MCF 10A (cell line): ENCODE data around the gene TNFAIP8L3. TPM values are rescaled to one million over a fixed set of nuclear protein-coding genes. Genes with fewer than 3 reads are reported as not detected.

Experiments
- BruUV-seq: library from RNA; stranded (reverse); fragments of 400-500 nt; replicated peaks from 2 replicates; lab custom pipeline; 2021; lab: Mats Ljungman, UMichigan
- CTCF ChIA-PET: fragments of 300-600 bp; sonication (Branson Sonifier 250); formaldehyde crosslinking; extraction: SDS; loops from one replicate; lab custom pipeline; 2021; ENCODE audit warnings: antibody characterized with exemption, inconsistent platforms; lab: Yijun Ruan, JAX
- POLR2A ChIA-PET: fragments of 300-600, 350-650 bp; sonication (Branson Sonifier 250); formaldehyde crosslinking; extraction: SDS; loops from one replicate; lab custom pipeline; 2020; ENCODE audit warnings: antibody characterized with exemption, inconsistent platforms; lab: Yijun Ruan, JAX
- DNase-seq: peaks from one replicate; pipeline ENCODE4 v3.0.0-alpha.2; 2018; ENCODE audit not compliant: unreplicated experiment
- H3K27ac Mint-ChIP-seq: one replicate; pipeline ENCODE4 v1.8.0; 2022; ENCODE audit warnings: mild to moderate bottlenecking, low read depth, mixed read lengths; ENCODE audit not compliant: unreplicated experiment
- H3K27me3 Mint-ChIP-seq: one replicate; pipeline ENCODE4 v1.8.0; 2022; ENCODE audit warnings: mixed read lengths; ENCODE audit not compliant: insufficient read depth, unreplicated experiment
- H3K36me3 Mint-ChIP-seq: one replicate; pipeline ENCODE4 v1.8.0; 2022; ENCODE audit warnings: mild to moderate bottlenecking, moderate library complexity, mixed read lengths; ENCODE audit not compliant: insufficient read depth, unreplicated experiment
- H3K4me1 Mint-ChIP-seq: one replicate; pipeline ENCODE4 v1.8.0; 2022; ENCODE audit warnings: mixed read lengths; ENCODE audit not compliant: insufficient read depth, unreplicated experiment
- H3K4me3 Mint-ChIP-seq: one replicate; pipeline ENCODE4 v1.8.0; 2022; ENCODE audit warnings: mild to moderate bottlenecking, moderate library complexity, mixed read lengths; ENCODE audit not compliant: unreplicated experiment
- H3K9me3 Mint-ChIP-seq: one replicate; pipeline ENCODE4 v1.8.0; 2022; ENCODE audit warnings: mixed read lengths; ENCODE audit not compliant: unreplicated experiment
- CTCF ChIP-seq: fragments of 200-600 bp; IDR thresholded peaks from one replicate; pipeline ENCODE4 v1.8.0; 2022; ENCODE audit warnings: antibody characterized with exemption, mild to moderate bottlenecking; ENCODE audit not compliant: unreplicated experiment
- intact Hi-C: fragments of 100-400 bp; cut with micrococcal nuclease; formaldehyde crosslinking; loops from 2 replicates; pipeline ENCODE4 v1.14.1; 2022
- total RNA-seq: library from RNA; stranded (reverse); gene quantifications from 2 replicates; pipeline ENCODE4 v1.2.3, GENCODE V29; 2022

The TNFAIP8L3 gene
- total RNA-seq, 1 experiment from 2014 or later, result 2.6 TPM

DNA sequence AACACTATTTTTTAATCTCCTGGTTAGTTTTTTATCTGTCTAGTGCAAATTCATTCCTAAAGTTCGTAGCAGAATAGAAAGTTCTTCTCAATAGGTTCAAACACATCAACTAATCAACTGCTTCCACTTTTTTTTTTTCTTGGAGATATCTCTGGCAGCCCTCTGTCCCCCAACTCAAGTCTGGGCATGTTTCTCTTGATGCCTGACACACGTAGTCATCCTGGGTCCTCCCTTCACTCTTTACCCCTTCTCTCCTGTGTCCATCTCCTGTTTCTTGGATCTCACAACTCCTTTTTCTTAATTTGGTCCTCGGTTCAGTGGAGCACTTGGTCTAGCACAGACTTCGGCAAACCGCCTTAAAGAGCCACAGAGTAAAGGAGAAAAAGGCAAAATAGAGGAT is 14.4 kb downstream of the TNFAIP8L3 start:
- BruUV-seq, result no TSS peak
- intact Hi-C loops, result no loop called here
- ChIA-PET POLR2A (interaction anchor here (0.6 to 1.6 kb wide), 6 partner anchors 9 to 76 kb away, joined by 3 to 5 read pairs (median 3); no protein-coding TSS in a partner anchor), CTCF (interaction anchor here (0.6 kb wide), 2 partner anchors 16 to 41 kb away, joined by 3 to 4 read pairs; no protein-coding TSS in a partner anchor)
- TF ChIP-seq CTCF, result no peak
- Mint-ChIP-seq H3K27ac (peak overlapping the region; percentile 75), H3K27me3 (no peaks in the 10 kb centered on the region), H3K36me3 (peaks cover 16% of the 10 kb centered on the region), H3K4me3 (peak overlapping the region; percentile 2), H3K9me3 (no peaks in the 10 kb centered on the region), H3K4me1 (peaks cover 28% of the 10 kb centered on the region)
- peak; percentile 40 for DNase-seq

DNA sequence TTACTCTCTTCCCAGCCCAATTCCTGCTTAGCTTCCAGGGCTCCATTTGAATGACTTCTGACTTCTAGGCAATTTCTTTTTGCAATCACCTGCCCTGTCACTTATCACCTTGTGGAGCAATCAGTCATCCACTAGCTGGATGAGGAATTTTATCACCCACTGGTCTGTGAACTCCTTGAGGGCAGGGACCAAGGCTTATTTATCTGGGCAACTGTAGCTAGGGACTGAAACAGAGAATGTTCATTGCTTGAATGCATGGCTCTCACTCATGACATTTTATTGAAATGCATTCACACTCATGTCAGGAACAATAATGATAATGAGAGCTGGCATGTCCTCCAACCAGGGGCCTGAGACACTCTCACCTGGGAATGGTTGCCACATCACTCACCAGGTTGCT is 15.5 kb downstream of the TNFAIP8L3 start:
- H3K27me3 Mint-ChIP-seq, result no peaks in the 10 kb centered on the region
- no peak for DNase-seq
- H3K27ac Mint-ChIP-seq, result no peak overlapping the region
- no peak overlapping the region for H3K4me3 Mint-ChIP-seq
- no TSS peak for BruUV-seq
- ChIA-PET POLR2A (interaction anchor here (0.9 to 1.8 kb wide), 2 partner anchors 9 to 42 kb away, joined by 3 to 6 read pairs; no protein-coding TSS in a partner anchor), CTCF (interaction anchor here (0.6 to 1.0 kb wide), 2 partner anchors 15 to 72 kb away, joined by 3 read pairs; no protein-coding TSS in a partner anchor)
- H3K4me1 Mint-ChIP-seq, result peaks cover 33% of the 10 kb centered on the region
- H3K9me3 Mint-ChIP-seq, result no peaks in the 10 kb centered on the region
- intact Hi-C loops, result no loop called here
- no peak for TF ChIP-seq CTCF
- H3K36me3 Mint-ChIP-seq, result peaks cover 16% of the 10 kb centered on the region

DNA sequence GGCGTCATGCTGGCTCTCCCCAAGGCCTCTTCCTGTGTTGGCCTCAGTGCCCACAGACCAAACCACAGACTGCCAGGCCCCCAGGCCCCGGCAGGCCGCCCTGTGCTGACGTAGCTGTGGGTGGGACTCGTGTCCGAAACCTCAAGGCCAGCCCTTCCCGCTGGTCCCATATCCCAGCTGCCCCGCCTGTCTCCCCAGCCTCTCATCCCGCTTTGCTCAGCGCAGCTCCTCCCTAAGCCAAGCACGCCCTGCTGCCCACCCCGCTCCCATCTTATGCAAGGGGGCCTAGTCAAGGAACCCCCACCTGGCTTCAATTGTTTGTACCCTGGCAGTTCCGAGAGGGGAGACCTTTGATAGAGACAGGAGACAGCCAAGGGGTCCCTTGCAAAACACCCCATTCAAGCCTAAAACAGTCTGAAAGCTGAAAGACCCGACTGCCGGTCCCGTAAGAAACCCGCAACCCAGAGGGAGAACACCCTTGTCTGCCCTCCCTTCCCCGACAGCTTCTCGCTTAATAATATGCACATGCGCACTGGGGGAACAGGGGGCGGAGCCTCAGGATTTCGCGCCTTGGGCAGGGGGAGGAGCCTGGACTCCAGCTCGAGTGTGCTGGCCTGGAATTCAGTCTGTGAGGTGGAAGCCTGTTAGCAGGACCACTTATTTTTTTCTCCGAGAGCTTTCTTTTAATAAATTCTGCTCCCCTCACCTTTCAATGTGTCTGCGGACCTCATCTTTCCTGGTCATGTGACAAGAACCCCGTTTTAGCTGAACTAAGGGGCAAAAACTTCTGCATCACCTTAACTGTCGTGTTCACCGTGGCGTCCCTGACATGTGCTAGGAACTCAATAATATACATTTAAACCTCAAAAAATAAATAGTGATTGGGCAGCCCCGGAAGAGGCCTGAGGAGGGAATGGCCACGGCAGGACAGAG is 17.2 kb downstream of the TNFAIP8L3 start:
- POLR2A ChIA-PET, result interaction anchor here (0.9 to 1.8 kb wide), 2 partner anchors 7 to 13 kb away, joined by 3 to 6 read pairs; no protein-coding TSS in a partner anchor
- no peak for DNase-seq
- CTCF ChIA-PET, result interaction anchor here (0.8 to 0.9 kb wide), 2 partner anchors 34 to 86 kb away, joined by 3 read pairs; no protein-coding TSS in a partner anchor
- Mint-ChIP-seq H3K27ac (peak overlapping the region; percentile 46), H3K27me3 (no peaks in the 10 kb centered on the region), H3K4me1 (peaks cover 26% of the 10 kb centered on the region), H3K36me3 (peaks cover 12% of the 10 kb centered on the region), H3K4me3 (no peak overlapping the region), H3K9me3 (no peaks in the 10 kb centered on the region)
- intact Hi-C loops, result no loop called here
- no peak for TF ChIP-seq CTCF
- no TSS peak for BruUV-seq
